GM12878 (cell line): ENCODE data around the gene ENDOG. TPM values are rescaled to one million over a fixed set of nuclear protein-coding genes. Genes with fewer than 3 reads are reported as not detected.

ENCODE experiments used
- ATAC-seq: fragments of 200-7000 bp; cut with Tn5 transposase; 3 replicates; pipeline ENCODE4 v1.9.1; 2020; ENCODE audit warnings: mild to moderate bottlenecking, moderate library complexity
- BruUV-seq: library from RNA; stranded (reverse); fragments of 400-500 nt; replicated peaks from 2 replicates; lab custom pipeline; 2021; lab: Mats Ljungman, UMichigan
- CTCF ChIA-PET: fragments of 300-600 bp; sonication (Branson Sonifier 250); formaldehyde crosslinking; extraction: SDS; loops from one replicate; lab custom pipeline; 2021; ENCODE audit warnings: inconsistent platforms; lab: Yijun Ruan, JAX
- POLR2A ChIA-PET: fragments of 350-600 bp; formaldehyde crosslinking; extraction: SDS; loops from one replicate; lab custom pipeline; 2021; ENCODE audit warnings: inconsistent platforms; lab: Charles Lee
- RAD21 ChIA-PET: fragments of 300-600 bp; sonication (Branson Sonifier 250); formaldehyde crosslinking; loops from one replicate; lab custom pipeline; 2023; ENCODE audit warnings: antibody characterized with exemption; ENCODE audit not compliant: unreplicated experiment; lab: Charles Lee
- SMC1A ChIA-PET: fragments of 300-600 bp; sonication (Branson Sonifier 250); formaldehyde crosslinking; loops from one replicate; lab custom pipeline; 2023; ENCODE audit not compliant: unreplicated experiment, uncharacterized antibody; lab: Charles Lee
- DNase-seq: peaks from one replicate; pipeline ENCODE4 v3.0.0-alpha.2; 2011; ENCODE audit warnings: low read depth, low spot score
- FAIRE-seq: peaks from 3 replicates; lab custom pipeline; 2011; peaks lifted over from hg19 to GRCh38; lab: Jason Lieb, UNC
- H2AFZ ChIP-seq: 2 replicates; pipeline ENCODE4 v1.6.0; 2011; ENCODE audit warnings: low read depth, low read length, control low read depth; ENCODE audit not compliant: control insufficient read depth
- H3K27ac ChIP-seq: 2 replicates; pipeline ENCODE4 v1.5.1; 2011; ENCODE audit warnings: control low read depth; ENCODE audit not compliant: control insufficient read depth, insufficient read depth
- H3K27me3 ChIP-seq, 2 experiments: replicated peaks in 1 of 2; 2 replicates each; pipeline versions ENCODE4 v1.6.0 to v1.6.1; 2011; ENCODE audit warnings: low read length in 1 of 2; ENCODE audit not compliant: control insufficient read depth in 2 of 2, insufficient read depth in 2 of 2
- H3K36me3 ChIP-seq, 2 experiments: 2 replicates each; pipeline ENCODE4 v1.5.1; 2011; ENCODE audit warnings: low read length in 1 of 2; ENCODE audit not compliant: control insufficient read depth in 2 of 2, insufficient read depth in 2 of 2
- H3K4me1 ChIP-seq: 2 replicates; pipeline ENCODE4 v1.6.1; 2011; ENCODE audit warnings: mild to moderate bottlenecking, low read length, moderate library complexity, mixed read lengths; ENCODE audit not compliant: control insufficient read depth, insufficient read depth
- H3K4me2 ChIP-seq: 2 replicates; pipeline ENCODE4 v1.6.0; 2011; ENCODE audit warnings: control low read depth; ENCODE audit not compliant: control insufficient read depth, insufficient read depth
- H3K4me3 ChIP-seq: fragments of 200-600 bp; sonication (generic); 2 replicates; pipeline ENCODE4 v1.5.1; 2016
- H3K79me2 ChIP-seq: 2 replicates; pipeline ENCODE4 v1.6.0; 2011; ENCODE audit warnings: low read length; ENCODE audit not compliant: control insufficient read depth, insufficient read depth
- H3K9ac ChIP-seq: 2 replicates; pipeline ENCODE4 v1.8.0; 2011; ENCODE audit warnings: low read length, control low read depth, mixed read lengths; ENCODE audit not compliant: control insufficient read depth, insufficient read depth
- H3K9me3 ChIP-seq: replicated peaks from 3 replicates; pipeline ENCODE4 v1.5.1; 2011; ENCODE audit warnings: mild to moderate bottlenecking, low read length; ENCODE audit not compliant: control insufficient read depth, insufficient read depth
- H4K20me1 ChIP-seq: 2 replicates; pipeline ENCODE4 v1.6.0; 2011; ENCODE audit not compliant: control insufficient read depth, insufficient read depth
- CBX3 ChIP-seq: fragments of 200-600 bp; sonication (generic); IDR thresholded peaks from 2 replicates; pipeline ENCODE4 v1.6.1; 2016; ENCODE audit warnings: low read depth, borderline replicate concordance
- E2F4 ChIP-seq: IDR thresholded peaks from 2 replicates; pipeline ENCODE4 v1.6.1; 2012; ENCODE audit warnings: low read depth, low read length, improper control_type of control experiment
- HDAC2 ChIP-seq: fragments of 200-600 bp; sonication (generic); IDR thresholded peaks from 2 replicates; pipeline ENCODE4 v1.6.1; 2017
- MYB ChIP-seq: fragments of 150-350 bp; IDR thresholded peaks from 2 replicates; pipeline ENCODE4 v1.6.1; 2014; ENCODE audit warnings: mild to moderate bottlenecking, low read depth, low read length, borderline replicate concordance
- PAX8 ChIP-seq: fragments of 450-650 bp; IDR thresholded peaks from 2 replicates; pipeline ENCODE4 v1.6.1; 2017; ENCODE audit warnings: mild to moderate bottlenecking, moderate library complexity
- PBX3 ChIP-seq: IDR thresholded peaks from 2 replicates; pipeline ENCODE4 v1.6.1; 2011; ENCODE audit warnings: mild to moderate bottlenecking, low read depth, low read length, moderate library complexity; ENCODE audit not compliant: insufficient replicate concordance
- PML ChIP-seq: IDR thresholded peaks from 2 replicates; pipeline ENCODE4 v1.6.1; 2012; ENCODE audit warnings: low read length, inconsistent platforms
- POLR2AphosphoS2 ChIP-seq: IDR thresholded peaks from 2 replicates; pipeline ENCODE4 v1.6.1; 2011; ENCODE audit warnings: low read depth, mild to moderate bottlenecking, low read length, improper control_type of control experiment, moderate library complexity
- POLR2AphosphoS5 ChIP-seq: IDR thresholded peaks from 2 replicates; pipeline ENCODE4 v1.6.1; 2011; ENCODE audit warnings: mild to moderate bottlenecking, low read length, inconsistent platforms
- RAD51 ChIP-seq: fragments of 450-650 bp; IDR thresholded peaks from 2 replicates; pipeline ENCODE4 v1.6.1; 2016; ENCODE audit warnings: moderate library complexity, mild to moderate bottlenecking, inconsistent platforms
- ZNF592 ChIP-seq: fragments of 450-650 bp; IDR thresholded peaks from 2 replicates; pipeline ENCODE4 v1.6.1; 2017; ENCODE audit warnings: mild to moderate bottlenecking, moderate library complexity
- WGBS: methylation state at CpG from one replicate; pipeline ENCODE4 v1.1.6; 2016; ENCODE audit warnings: low lambda C conversion rate; ENCODE audit not compliant: insufficient replicate concordance, insufficient coverage; ENCODE audit errors: missing lambda C conversion rate; 5-methylcytosine and 5-hydroxymethylcytosine counted together
- in situ Hi-C: fragments of 300-500 bp; cut with MboI; formaldehyde crosslinking; loops from 9 replicates; pipeline ENCODE4 v1.14.3; 2018; ENCODE audit warnings: mixed read lengths
- intact Hi-C: fragments of 100-400 bp; cut with micrococcal nuclease; formaldehyde crosslinking; loops from one replicate; pipeline ENCODE4 v1.14.2; 2022; ENCODE audit not compliant: unreplicated experiment
- polyA plus RNA-seq, 11 experiments: library from polyadenylated mRNA; depleted of rRNA in 4 of 11; unstranded in 6 of 11; stranded (reverse) in 5 of 11; fragments of >200 nt; fragmentation: Nextera tagmentation in 4 of 11; fragmentation: Illumina TruSeq in 1 of 11; extraction: Ambion mirVana in 4 of 11; extraction: Trizol in 1 of 11; gene quantifications; 1 replicate in 1 of 11; 2 replicates in 10 of 11; pipeline versions ENCODE4 v1.2.1 to v1.2.3, GENCODE V29; 2011 to 2016; ENCODE audit warnings: inconsistent platforms in 2 of 11, missing spikeins in 2 of 11, low read depth in 1 of 11
- total RNA-seq, 4 experiments: library from RNA; depleted of rRNA in 3 of 4; stranded (reverse); fragments of >200 nt in 3 of 4; fragmentation: Illumina TruSeq in 1 of 4; extraction: Trizol in 1 of 4; gene quantifications; 2 replicates each; pipeline versions ENCODE4 v1.2.1 to v1.2.3, GENCODE V29; 2013 to 2021
- TF ChIP-seq, protein P1 (sequence below): fragments of 450-650 bp; IDR thresholded peaks from 2 replicates; pipeline ENCODE4 v1.6.1; 2016; ENCODE audit warnings: mild to moderate bottlenecking, moderate library complexity, borderline replicate concordance

The ENDOG gene
- total and polyA plus RNA-seq, 10 of the 15 experiments (the other 5 are each of a cell fraction or from before 2014, with no cell fraction given) = 0.84 to 29.2 (median 9.0) TPM

DNA sequence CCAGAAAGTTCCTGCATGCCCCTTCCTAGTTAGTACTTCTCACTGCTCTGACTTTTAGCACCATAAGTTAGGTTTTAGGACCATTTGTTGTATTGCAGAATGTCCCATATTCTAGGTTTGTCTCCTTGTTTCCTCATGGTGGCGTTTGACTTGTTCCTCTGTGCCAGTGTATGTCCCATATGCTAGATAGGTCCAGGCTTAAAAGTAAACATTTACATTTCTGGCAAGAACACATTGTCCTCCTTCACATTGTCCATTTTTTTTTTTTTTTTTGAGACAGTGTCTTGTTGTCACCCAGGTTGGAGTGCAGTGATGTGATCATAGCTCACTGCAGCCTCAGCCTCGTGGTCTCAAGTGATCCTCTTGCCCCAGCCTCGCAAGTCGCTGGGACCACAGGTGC lies 15.8 kb upstream of the ENDOG start:
- SMC1A ChIA-PET = no interaction called here
- Histone ChIP-seq H3K4me1 (no peaks in the 10 kb centered on the region), H3K27me3 (no peaks in the 10 kb centered on the region), H3K4me2 (no peak overlapping the region), H3K36me3 (peaks cover 19 to 29% of the 10 kb centered on the region in 2 experiments; a peak in 3 of 4 replicates), H3K79me2 (no peaks in the 10 kb centered on the region), H3K9ac (no peak overlapping the region), H3K27ac (no peak overlapping the region), H3K9me3 (no peaks in the 10 kb centered on the region), H4K20me1 (no peaks in the 10 kb centered on the region), H3K4me3 (no peak overlapping the region), H2AFZ (no peak overlapping the region)
- RAD21 ChIA-PET = no interaction called here
- TF ChIP-seq CBX3 (no peak), MYB (no peak), ZNF592 (no peak), POLR2AphosphoS5 (no peak), POLR2AphosphoS2 (no peak), PAX8 (no peak), HDAC2 (no peak), E2F4 (no peak), PML (no peak), PBX3 (no peak), RAD51 (no peak)
- TF ChIP-seq, protein P1, sequence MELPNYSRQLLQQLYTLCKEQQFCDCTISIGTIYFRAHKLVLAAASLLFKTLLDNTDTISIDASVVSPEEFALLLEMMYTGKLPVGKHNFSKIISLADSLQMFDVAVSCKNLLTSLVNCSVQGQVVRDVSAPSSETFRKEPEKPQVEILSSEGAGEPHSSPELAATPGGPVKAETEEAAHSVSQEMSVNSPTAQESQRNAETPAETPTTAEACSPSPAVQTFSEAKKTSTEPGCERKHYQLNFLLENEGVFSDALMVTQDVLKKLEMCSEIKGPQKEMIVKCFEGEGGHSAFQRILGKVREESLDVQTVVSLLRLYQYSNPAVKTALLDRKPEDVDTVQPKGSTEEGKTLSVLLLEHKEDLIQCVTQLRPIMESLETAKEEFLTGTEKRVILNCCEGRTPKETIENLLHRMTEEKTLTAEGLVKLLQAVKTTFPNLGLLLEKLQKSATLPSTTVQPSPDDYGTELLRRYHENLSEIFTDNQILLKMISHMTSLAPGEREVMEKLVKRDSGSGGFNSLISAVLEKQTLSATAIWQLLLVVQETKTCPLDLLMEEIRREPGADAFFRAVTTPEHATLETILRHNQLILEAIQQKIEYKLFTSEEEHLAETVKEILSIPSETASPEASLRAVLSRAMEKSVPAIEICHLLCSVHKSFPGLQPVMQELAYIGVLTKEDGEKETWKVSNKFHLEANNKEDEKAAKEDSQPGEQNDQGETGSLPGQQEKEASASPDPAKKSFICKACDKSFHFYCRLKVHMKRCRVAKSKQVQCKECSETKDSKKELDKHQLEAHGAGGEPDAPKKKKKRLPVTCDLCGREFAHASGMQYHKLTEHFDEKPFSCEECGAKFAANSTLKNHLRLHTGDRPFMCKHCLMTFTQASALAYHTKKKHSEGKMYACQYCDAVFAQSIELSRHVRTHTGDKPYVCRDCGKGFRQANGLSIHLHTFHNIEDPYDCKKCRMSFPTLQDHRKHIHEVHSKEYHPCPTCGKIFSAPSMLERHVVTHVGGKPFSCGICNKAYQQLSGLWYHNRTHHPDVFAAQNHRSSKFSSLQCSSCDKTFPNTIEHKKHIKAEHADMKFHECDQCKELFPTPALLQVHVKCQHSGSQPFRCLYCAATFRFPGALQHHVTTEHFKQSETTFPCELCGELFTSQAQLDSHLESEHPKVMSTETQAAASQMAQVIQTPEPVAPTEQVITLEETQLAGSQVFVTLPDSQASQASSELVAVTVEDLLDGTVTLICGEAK = no peak
- ATAC-seq (no peak), FAIRE-seq (no peak), DNase-seq (no peak)
- POLR2A ChIA-PET = no interaction called here
- intact Hi-C loops (no loop called here), in situ Hi-C loops (no loop called here)
- WGBS = 85% methylated on average over 4 of the region's 4 CpGs
- CTCF ChIA-PET = interaction anchor here (2.6 kb wide), 1 partner anchor 16 kb away, joined by 6 read pairs; the partner anchor contains the start of gene ENDOG
- BruUV-seq = no TSS peak
